Astrocyte (in vitro differentiated cells and primary cell): ENCODE results near the gene PTPRT. TPM values are rescaled to one million over a fixed set of nuclear protein-coding genes. Genes with fewer than 3 reads are reported as not detected.

Experiments used
- DNase-seq: peaks from one replicate; pipeline ENCODE4 v3.0.0-alpha.2; 2010; ENCODE audit warnings: low read depth
- FAIRE-seq: peaks from 2 replicates; lab custom pipeline; 2011; peaks lifted over from hg19 to GRCh38; lab: Jason Lieb, UNC
- H2AFZ ChIP-seq: 2 replicates; pipeline ENCODE4 v1.6.0; 2012; ENCODE audit warnings: low read depth, low read length, inconsistent platforms
- H3K27ac ChIP-seq: 2 replicates; pipeline ENCODE4 v1.5.1; 2011; ENCODE audit warnings: low read depth, low read length, inconsistent platforms
- H3K27me3 ChIP-seq: 2 replicates; pipeline ENCODE4 v1.6.0; 2011; ENCODE audit warnings: low read length, inconsistent platforms; ENCODE audit not compliant: insufficient read depth
- H3K36me3 ChIP-seq: 2 replicates; pipeline ENCODE4 v1.5.1; 2011; ENCODE audit warnings: low read length, inconsistent platforms; ENCODE audit not compliant: insufficient read depth
- H3K4me1 ChIP-seq: 2 replicates; pipeline ENCODE4 v1.5.1; 2011; ENCODE audit warnings: low read length, inconsistent platforms; ENCODE audit not compliant: insufficient read depth
- H3K4me2 ChIP-seq: 2 replicates; pipeline ENCODE4 v1.6.0; 2012; ENCODE audit warnings: low read length, inconsistent platforms
- H3K4me3 ChIP-seq: 2 replicates; pipeline ENCODE4 v1.5.1; 2011; ENCODE audit warnings: low read depth, mild to moderate bottlenecking, low read length, inconsistent platforms; ENCODE audit not compliant: insufficient read depth
- H3K79me2 ChIP-seq: 2 replicates; pipeline ENCODE4 v1.6.0; 2012; ENCODE audit warnings: mild to moderate bottlenecking, low read length, inconsistent platforms; ENCODE audit not compliant: insufficient read depth
- H3K9ac ChIP-seq: 2 replicates; pipeline ENCODE4 v1.6.0; 2012; ENCODE audit warnings: mild to moderate bottlenecking, low read length, inconsistent platforms
- H3K9me3 ChIP-seq: 2 replicates; pipeline ENCODE4 v1.5.1; 2012; ENCODE audit warnings: low read depth, mild to moderate bottlenecking, low read length, inconsistent platforms; ENCODE audit not compliant: insufficient read depth
- H4K20me1 ChIP-seq: 2 replicates; pipeline ENCODE4 v1.6.0; 2012; ENCODE audit warnings: low read length, inconsistent platforms; ENCODE audit not compliant: insufficient read depth
- H3K27ac Mint-ChIP-seq: one replicate; pipeline ENCODE4 v1.8.0; 2021; ENCODE audit warnings: mild to moderate bottlenecking, mixed read lengths; ENCODE audit not compliant: unreplicated experiment
- H3K27me3 Mint-ChIP-seq: one replicate; pipeline ENCODE4 v1.8.0; 2021; ENCODE audit warnings: low read depth, mixed read lengths; ENCODE audit not compliant: unreplicated experiment
- H3K36me3 Mint-ChIP-seq: one replicate; pipeline ENCODE4 v1.8.0; 2021; ENCODE audit warnings: low read depth, mixed read lengths; ENCODE audit not compliant: unreplicated experiment
- H3K4me1 Mint-ChIP-seq: one replicate; pipeline ENCODE4 v1.8.0; 2021; ENCODE audit warnings: low read depth, mixed read lengths; ENCODE audit not compliant: unreplicated experiment
- H3K4me3 Mint-ChIP-seq: one replicate; pipeline ENCODE4 v1.8.0; 2021; ENCODE audit warnings: mild to moderate bottlenecking, moderate library complexity, mixed read lengths; ENCODE audit not compliant: unreplicated experiment
- H3K9me3 Mint-ChIP-seq: one replicate; pipeline ENCODE4 v1.8.0; 2021; ENCODE audit warnings: mild to moderate bottlenecking, mixed read lengths; ENCODE audit not compliant: unreplicated experiment
- EZH2 ChIP-seq: IDR thresholded peaks from 2 replicates; pipeline ENCODE4 v1.6.1; 2012; ENCODE audit warnings: mild to moderate bottlenecking, low read length, inconsistent platforms; ENCODE audit not compliant: insufficient read depth
- total RNA-seq: library from RNA; stranded (reverse); gene quantifications from 2 replicates; pipeline ENCODE4 v1.2.1, GENCODE V29; 2021
- TF ChIP-seq, protein P1 (sequence below): IDR thresholded peaks from 2 replicates; pipeline ENCODE4 v1.5.1; 2011; ENCODE audit warnings: low read depth, mild to moderate bottlenecking, inconsistent platforms, low read length, moderate library complexity; ENCODE audit not compliant: insufficient read depth

PTPRT gene
- total RNA-seq, 1 donor from 2014 or later, result 0.25 TPM

DNA sequence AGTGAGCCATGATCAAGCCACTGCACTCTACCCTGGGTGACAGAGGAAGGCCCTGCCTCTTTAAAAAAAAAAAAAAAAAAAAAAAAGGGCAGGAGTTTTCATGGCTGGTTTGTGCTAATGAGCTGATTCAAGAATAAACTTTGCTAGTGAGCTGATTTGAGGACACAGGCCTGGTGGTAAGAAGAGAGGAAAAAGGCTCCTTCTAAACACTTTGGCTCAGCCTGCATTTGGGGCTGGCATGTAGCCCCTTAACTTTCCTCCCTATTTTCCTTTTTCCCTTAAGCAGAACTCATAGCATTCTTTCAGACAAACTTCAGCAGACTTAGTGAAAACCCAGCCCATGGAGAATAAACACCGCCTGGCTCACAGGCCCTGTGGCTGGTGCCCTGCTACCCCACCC lies 432.7 kb downstream of the PTPRT start:
- Histone ChIP-seq H3K4me1 (no peaks in the 10 kb centered on the region), H3K27me3 (no peaks in the 10 kb centered on the region), H3K4me2 (no peak overlapping the region), H3K4me3 (no peak overlapping the region), H2AFZ (no peak overlapping the region), H3K27ac (no peak overlapping the region), H3K9ac (no peak overlapping the region), H3K36me3 (no peaks in the 10 kb centered on the region), H4K20me1 (no peaks in the 10 kb centered on the region), H3K79me2 (no peaks in the 10 kb centered on the region), H3K9me3 (no peaks in the 10 kb centered on the region)
- TF ChIP-seq, protein P1, sequence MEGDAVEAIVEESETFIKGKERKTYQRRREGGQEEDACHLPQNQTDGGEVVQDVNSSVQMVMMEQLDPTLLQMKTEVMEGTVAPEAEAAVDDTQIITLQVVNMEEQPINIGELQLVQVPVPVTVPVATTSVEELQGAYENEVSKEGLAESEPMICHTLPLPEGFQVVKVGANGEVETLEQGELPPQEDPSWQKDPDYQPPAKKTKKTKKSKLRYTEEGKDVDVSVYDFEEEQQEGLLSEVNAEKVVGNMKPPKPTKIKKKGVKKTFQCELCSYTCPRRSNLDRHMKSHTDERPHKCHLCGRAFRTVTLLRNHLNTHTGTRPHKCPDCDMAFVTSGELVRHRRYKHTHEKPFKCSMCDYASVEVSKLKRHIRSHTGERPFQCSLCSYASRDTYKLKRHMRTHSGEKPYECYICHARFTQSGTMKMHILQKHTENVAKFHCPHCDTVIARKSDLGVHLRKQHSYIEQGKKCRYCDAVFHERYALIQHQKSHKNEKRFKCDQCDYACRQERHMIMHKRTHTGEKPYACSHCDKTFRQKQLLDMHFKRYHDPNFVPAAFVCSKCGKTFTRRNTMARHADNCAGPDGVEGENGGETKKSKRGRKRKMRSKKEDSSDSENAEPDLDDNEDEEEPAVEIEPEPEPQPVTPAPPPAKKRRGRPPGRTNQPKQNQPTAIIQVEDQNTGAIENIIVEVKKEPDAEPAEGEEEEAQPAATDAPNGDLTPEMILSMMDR, result no peak
- TF ChIP-seq EZH2, result no peak
- H3K4me1 Mint-ChIP-seq, result no peaks in the 10 kb centered on the region
- FAIRE-seq (no peak), DNase-seq (no peak)
- no peaks in the 10 kb centered on the region for H3K36me3 Mint-ChIP-seq
- no peak overlapping the region for H3K4me3 Mint-ChIP-seq
- no peaks in the 10 kb centered on the region for H3K27me3 Mint-ChIP-seq
- H3K9me3 Mint-ChIP-seq, result peaks cover 10% of the 10 kb centered on the region
- no peak overlapping the region for H3K27ac Mint-ChIP-seq

DNA sequence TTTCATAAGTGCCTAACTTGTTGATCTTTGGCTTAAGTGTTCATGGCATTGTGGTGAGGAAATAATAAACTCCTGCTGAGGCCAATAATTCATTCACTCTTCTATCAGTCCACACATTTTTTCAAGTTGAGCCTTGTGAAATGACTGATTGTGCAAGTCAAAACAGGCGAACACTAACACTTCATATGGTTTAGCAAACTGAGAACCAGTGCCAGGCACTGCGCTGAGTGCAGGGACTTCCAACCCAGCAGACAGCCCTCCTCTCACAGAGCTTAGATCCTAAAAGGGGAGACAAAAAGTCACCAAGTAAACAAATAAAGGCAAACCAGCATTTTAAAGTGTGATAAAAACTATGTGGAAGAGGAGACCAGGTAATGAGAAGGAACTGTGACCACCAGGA lies 435.0 kb downstream of the PTPRT start:
- H3K36me3 ChIP-seq, result no peaks in the 10 kb centered on the region
- H3K4me2 ChIP-seq, result no peak overlapping the region
- no peak overlapping the region for H2AFZ ChIP-seq
- no peak overlapping the region for H3K27ac ChIP-seq
- DNase-seq, result no peak
- no peaks in the 10 kb centered on the region for H4K20me1 ChIP-seq
- H3K4me3 Mint-ChIP-seq, result no peak overlapping the region
- no peaks in the 10 kb centered on the region for H3K4me1 Mint-ChIP-seq
- no peaks in the 10 kb centered on the region for H3K4me1 ChIP-seq
- H3K27me3 Mint-ChIP-seq, result no peaks in the 10 kb centered on the region
- H3K36me3 Mint-ChIP-seq, result no peaks in the 10 kb centered on the region
- peaks cover 10% of the 10 kb centered on the region for H3K9me3 Mint-ChIP-seq
- TF ChIP-seq EZH2, result no peak
- TF ChIP-seq, protein P1, result no peak
- no peak overlapping the region for H3K27ac Mint-ChIP-seq
- no peaks in the 10 kb centered on the region for H3K9me3 ChIP-seq
- no peak for FAIRE-seq
- H3K27me3 ChIP-seq, result no peaks in the 10 kb centered on the region
- no peak overlapping the region for H3K4me3 ChIP-seq
- H3K79me2 ChIP-seq, result no peaks in the 10 kb centered on the region
- no peak overlapping the region for H3K9ac ChIP-seq

DNA sequence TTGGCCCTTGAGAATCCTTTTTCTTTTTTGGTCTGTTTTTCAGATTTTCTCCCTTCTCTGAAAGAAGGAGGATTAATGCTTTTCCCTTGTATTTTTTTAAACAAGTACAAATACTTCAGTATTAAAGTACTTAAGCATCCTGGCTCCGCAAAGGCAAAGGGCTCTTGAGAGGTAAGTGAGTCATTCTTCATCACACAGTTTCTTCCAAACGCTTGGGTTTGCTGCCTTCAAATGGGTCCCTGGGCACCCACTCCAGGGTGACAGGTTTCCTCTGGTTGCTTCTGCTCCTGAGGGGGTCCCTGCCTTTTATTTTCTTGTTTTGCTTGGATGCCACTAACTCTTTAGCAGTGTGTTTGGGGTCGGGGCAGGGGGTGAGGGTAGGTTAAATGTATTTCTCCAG lies 437.1 kb downstream of the PTPRT start:
- Histone ChIP-seq H3K27me3 (no peaks in the 10 kb centered on the region), H3K4me2 (no peak overlapping the region), H3K9ac (no peak overlapping the region), H2AFZ (no peak overlapping the region), H3K36me3 (no peaks in the 10 kb centered on the region), H3K4me1 (no peaks in the 10 kb centered on the region), H4K20me1 (no peaks in the 10 kb centered on the region), H3K9me3 (no peaks in the 10 kb centered on the region), H3K4me3 (no peak overlapping the region), H3K79me2 (no peaks in the 10 kb centered on the region), H3K27ac (no peak overlapping the region)
- H3K36me3 Mint-ChIP-seq, result no peaks in the 10 kb centered on the region
- no peak overlapping the region for H3K4me3 Mint-ChIP-seq
- H3K27ac Mint-ChIP-seq, result no peak overlapping the region
- FAIRE-seq (no peak), DNase-seq (no peak)
- TF ChIP-seq EZH2, result no peak
- TF ChIP-seq, protein P1, result no peak
- H3K4me1 Mint-ChIP-seq, result no peaks in the 10 kb centered on the region
- no peaks in the 10 kb centered on the region for H3K27me3 Mint-ChIP-seq
- peaks cover 9% of the 10 kb centered on the region for H3K9me3 Mint-ChIP-seq
